H1 (cell line): ENCODE data around the gene CRAT. TPM values are rescaled to one million over a fixed set of nuclear protein-coding genes. Genes with fewer than 3 reads are reported as not detected.

Experiments
- ASH2L ChIP-seq: fragments of 200-600, 300-600 bp; sonication (generic); IDR thresholded peaks from one replicate; pipeline ENCODE4 v1.7.1; 2017; ENCODE audit warnings: low read length
- CEBPB ChIP-seq: IDR thresholded peaks from 2 replicates; pipeline ENCODE4 v1.6.1; 2012; ENCODE audit warnings: low read depth, low read length
- CREB1 ChIP-seq: IDR thresholded peaks from 2 replicates; pipeline ENCODE4 v1.6.1; 2012; ENCODE audit warnings: inconsistent platforms
- EZH2 ChIP-seq: fragments of 200-600 bp; sonication (generic); IDR thresholded peaks from 2 replicates; pipeline ENCODE4 v1.7.1; 2012; ENCODE audit warnings: low read depth, mild to moderate bottlenecking, moderate library complexity, low read length, inconsistent platforms; ENCODE audit not compliant: severe bottlenecking
- KDM4A ChIP-seq: IDR thresholded peaks from one replicate; pipeline ENCODE4 v1.7.1; 2012; ENCODE audit warnings: low read depth, mild to moderate bottlenecking, moderate library complexity, low read length, inconsistent platforms; ENCODE audit not compliant: severe bottlenecking
- RBBP5 ChIP-seq: IDR thresholded peaks from 2 replicates; pipeline ENCODE4 v1.7.1; 2012; ENCODE audit warnings: low read depth, mild to moderate bottlenecking, inconsistent platforms, low read length, moderate library complexity, borderline replicate concordance
- SIN3A ChIP-seq, 2 experiments: IDR thresholded peaks in 1 of 2; conservative IDR thresholded peaks in 1 of 2; 2 replicates each; pipeline ENCODE4 v1.6.1; 2011 to 2012; ENCODE audit warnings: low read length in 2 of 2, improper control_type of control experiment in 1 of 2, low read depth in 1 of 2, mild to moderate bottlenecking in 1 of 2
- polyA plus RNA-seq, 7 experiments: library from polyadenylated mRNA; depleted of rRNA in 3 of 7; stranded (reverse) in 5 of 7; unstranded in 2 of 7; fragments of >200 nt in 5 of 7; fragments of 200-250 nt in 2 of 7; gene quantifications; 1 replicate in 5 of 7; 2 replicates in 1 of 7; 4 replicates in 1 of 7; pipeline versions ENCODE4 v1.2.1 to v1.2.3, GENCODE V29; 2011 to 2013; ENCODE audit warnings: missing spikeins in 2 of 7, mixed read lengths in 2 of 7
- total RNA-seq: library from RNA; stranded (reverse); fragmentation: NEBNext Ultra II Directional; extraction: Animal tissue kit (Norgen Biotek cat#: 25700); gene quantifications from 2 replicates; pipeline ENCODE4 v1.2.1, GENCODE V29; 2021

CRAT gene
- total and polyA plus RNA-seq, 2 of the 8 experiments (the other 6 are each of a cell fraction or from before 2014, with no cell fraction given): 8.2 to 17.3 TPM

DNA sequence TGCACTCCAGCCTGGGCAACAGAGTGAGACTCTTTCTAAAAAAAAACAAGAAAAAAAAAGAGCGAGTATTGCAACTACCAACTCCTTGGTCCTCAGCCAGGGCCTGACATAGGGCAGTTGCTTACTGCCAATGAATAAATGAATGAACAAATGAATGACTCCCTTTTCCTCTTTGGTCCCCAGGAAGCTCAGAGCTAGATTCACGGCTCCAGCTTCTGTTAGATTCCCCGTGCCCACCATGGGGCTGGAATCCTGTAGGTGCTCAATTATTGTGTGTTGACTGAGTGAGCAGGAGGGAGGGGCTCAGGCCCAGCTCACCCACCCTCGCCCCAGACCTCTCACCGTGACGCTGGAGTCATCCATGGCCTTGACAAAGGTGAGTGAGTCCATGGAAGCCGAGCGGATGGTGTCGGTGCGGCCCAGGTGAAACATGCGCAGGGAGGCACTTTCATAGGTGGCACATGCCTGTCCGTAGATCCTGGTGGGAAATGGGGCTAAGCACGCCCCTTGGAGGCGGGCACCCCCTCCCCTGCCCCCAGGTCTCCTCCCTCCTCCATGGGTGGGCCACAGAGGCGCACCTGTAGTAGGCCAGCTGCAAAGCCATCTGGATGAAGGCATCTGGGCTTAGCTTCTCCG, 12.8 kb downstream of the CRAT start (continued):
- TF ChIP-seq KDM4A: no peak
- TF ChIP-seq SIN3A (conservative IDR thresholded peaks at IDR 0.05 in 1 of 2, IDR thresholded peaks at IDR 0.05 in 1 of 2; ENCODE audit: low read depth in 1 of 2, low read length in 2 of 2): no peak
- TF ChIP-seq CREB1: no peak
- no peak for TF ChIP-seq EZH2
- TF ChIP-seq CEBPB: no peak
- TF ChIP-seq RBBP5: no peak
- no peak for TF ChIP-seq ASH2L
- TF ChIP-seq, all 59 proteins: peak for 0
